CD4-positive, alpha-beta T cell treated with Interleukin-2 at 100 ng/mL for 4 hours (primary cell): ENCODE data around the gene UBL4A.

ENCODE experiments used
- DNase-seq: peaks from one replicate; pipeline ENCODE4 v3.0.0-alpha.2; 2020; ENCODE audit warnings: low spot score

Gene UBL4A

DNA sequence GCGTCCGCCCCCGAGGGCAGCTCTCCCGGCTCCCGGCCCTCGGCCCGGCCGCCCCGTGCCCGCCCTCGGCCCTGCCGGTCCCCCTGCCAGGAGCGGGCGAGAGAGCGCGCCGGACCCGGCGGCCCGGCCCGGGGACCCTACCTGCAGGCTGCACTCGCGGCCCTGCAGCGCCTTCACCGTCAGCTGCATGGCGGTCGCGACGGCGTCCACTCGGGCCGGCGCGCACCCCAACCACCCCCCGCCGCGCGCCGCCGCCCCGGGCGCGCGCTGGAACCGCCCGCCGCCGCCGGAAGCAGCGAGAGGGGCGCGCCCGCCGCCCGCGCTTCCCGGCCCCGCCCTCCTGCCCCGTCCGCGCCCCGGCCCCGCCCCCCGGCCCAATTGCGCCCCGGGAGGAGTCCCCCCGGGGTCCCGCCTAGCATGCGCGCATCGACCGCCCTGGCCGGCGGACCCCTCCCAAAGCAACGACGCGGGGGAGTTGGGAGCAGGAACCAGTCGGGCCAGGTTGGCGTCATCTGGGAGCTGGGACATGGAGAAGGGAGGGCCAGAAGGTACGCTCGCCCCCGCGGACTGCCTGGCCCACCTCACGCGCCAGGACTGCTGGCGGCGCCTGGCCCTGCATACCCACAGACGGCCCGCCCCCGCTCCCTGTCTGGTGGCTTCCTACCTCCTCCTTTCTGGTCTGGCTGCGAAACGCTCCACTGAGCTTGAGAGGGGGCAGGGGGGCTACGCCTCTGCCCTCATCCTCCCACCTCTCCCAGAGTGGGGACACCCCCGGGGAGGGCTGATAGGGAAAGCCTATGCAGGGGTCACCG, at the start of gene UBL4A:
Gene UBL4A (minus strand): TSS at position 220 of the 812 bp plus-strand sequence. CDS start 31 bp downstream, at position 189.
- peak; percentile 52 for DNase-seq

DNA sequence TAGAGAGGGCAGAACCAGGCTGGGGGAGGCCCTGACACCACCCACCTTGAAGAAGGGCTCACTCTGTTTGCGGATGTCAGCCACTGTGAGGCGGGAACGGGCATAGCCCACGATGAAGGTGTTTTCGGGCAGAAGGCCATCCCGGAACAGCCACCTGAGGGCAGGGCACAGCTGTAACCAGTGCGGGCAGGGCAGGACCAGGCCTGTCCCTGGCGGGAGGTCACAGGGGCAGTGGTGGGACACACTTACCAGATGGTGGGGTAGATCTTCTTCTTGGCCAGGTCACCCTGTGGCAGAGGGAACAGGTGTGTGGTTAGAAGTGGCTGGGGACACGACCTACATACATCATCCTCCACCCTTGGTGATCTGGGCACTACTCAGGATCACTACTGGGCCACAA, 49.5 kb upstream of the UBL4A start:
- no peak for DNase-seq

DNA sequence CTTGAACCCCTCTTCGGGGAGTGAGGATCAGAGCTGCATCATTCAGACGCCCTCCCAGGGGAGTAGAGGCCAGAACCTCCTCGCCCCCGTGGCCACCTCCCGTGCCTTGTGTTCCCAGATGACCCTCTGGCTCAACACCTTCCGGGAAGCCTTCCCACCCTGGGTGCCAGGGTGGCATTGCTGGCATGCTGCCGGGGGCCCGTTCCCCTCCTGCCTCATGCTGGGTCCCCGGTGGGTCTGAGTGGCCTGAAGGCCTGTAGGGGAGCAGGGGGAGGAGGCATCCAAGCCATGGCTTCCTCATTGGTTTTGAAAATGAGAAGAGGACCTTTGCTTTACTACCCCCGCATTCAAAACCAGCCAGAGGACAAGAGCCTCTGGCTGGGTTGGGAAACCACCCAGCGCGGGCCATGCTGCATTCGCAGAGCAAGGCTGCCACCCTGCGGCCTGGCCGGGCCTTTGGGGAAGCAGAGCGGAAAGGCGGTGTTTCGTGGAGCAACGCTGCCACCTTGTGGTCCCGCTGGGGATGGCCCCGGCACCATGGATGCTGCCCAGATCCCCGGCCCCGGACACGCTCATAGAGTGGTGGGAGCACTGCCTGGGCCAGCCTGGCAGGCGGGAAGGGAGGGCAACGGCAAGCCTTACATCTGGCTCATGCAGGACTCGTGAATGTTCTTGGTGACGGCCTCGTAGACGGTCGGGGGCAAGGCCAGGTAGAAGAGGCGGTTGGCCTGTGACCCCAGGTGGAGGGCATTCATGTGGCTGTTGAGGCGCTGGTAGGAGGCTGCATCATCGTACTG, 48.3 kb upstream of the UBL4A start:
- DNase-seq: peak; percentile 86

DNA sequence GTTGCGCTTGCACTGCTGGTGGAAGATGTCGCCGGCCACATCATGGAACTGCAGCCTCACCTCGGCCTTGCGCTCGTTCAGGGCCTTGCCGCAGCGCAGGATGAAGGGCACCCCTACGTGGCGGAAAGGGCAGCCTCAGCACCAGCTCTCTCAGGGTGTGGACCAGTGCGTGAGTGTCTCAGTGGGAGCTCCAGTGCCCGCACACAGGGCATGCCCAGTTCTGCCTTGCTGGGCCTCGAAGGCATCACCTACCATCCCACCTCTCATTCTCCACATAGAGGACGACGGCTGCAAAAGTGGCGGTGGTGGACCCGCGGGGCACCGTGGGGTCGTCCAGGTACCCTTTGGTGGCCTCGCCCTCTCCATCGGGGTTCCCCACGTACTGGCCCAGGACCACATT, 46.3 kb upstream of the UBL4A start:
- DNase-seq: no peak

DNA sequence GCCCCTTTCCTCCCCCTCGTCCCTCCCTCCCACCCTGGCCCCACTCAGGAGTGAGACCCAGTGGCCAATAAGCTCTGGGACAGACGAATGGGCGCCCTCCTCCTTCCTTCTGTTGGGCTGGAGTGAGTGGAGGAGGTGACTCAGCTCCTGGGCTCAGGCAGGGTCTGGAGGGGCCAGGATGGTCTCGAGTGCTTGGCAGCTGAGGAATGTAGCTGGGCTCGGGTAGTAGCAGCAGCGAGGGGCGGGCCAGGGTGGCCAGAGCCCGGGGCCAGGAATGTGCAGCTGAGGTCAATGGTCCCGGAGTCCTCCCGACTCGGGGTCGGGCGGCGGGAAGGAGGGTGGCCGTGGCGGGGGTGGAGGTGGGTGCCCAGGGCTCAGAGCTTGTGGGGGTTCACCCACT, 45.2 kb upstream of the UBL4A start:
- no peak for DNase-seq

DNA sequence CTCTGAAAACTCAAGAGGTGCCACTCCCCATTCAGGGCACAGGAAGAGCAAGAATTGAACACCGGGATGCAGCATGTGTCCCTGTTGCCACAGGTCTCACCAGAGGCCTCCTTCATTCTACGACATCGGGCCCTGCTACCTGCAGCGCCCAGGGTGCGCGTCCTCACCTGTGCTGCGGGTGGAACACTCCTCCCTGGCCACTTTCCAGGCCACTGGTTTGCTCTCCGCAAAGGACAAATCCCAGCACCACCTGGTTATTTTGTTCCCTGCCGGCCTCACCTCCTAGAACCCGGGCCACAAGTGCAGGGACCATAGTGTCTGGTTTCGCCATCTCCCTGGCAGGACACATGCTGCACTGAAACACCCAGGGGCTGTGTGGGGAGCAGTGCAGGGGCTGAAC, 43.9 kb upstream of the UBL4A start:
- DNase-seq: no peak

DNA sequence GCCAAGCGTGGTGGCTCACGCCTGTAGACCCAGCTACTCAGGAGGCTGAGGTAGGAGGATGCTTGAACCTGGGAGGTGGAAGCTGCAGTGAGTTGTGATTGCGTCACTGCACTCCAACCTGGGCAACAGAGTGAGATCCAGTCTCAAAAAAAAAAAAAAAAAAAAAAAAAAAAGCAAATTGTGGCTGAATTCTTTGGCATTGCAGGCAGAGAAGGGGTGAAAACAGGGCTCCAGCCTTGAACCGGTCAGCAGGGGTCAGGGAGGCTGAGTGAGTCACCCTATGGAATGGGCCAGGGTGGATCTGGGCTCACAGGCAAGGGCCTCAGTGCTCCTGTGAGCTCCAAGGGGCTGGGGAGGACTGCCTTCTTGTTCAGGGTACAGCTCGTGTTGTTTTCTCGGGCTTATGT, 42.8 kb upstream of the UBL4A start:
- no peak for DNase-seq

DNA sequence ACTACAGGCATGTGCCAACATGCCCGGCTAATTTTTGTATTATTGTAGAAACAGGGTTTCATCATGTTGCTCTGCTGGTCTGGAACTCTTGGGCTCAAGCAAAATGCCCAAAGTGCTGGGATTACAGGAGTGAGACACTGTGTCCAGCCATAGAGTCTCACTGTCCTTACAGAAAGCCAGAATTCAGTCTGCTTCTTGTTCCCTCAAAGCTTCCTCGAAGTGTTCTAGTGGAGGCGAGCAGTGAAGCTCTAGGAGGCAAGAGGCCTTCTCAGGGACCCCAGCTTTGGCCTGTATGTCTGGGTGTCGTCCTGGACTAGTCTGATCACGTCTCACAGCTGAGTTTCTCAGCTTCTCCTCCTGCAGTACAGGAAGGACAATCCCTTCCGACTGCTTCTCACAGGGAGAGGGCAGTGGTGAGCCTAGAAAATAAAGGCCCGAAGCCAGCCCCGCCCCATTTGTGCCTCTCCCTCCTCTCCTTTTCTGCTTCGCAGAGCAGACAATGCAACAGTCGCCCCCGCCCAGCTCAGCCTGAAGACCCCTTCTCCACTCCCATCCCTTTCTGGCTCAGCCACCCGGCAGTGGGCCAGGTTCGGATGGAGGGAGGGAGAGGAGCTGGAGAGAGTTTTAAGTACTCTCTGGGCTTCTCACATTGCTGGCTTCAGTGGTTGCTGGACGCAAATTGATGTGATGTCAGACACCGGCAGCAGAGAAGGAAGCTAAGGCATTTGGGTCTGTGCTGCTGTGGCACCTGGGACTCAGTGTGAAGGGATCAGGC, 40.7 kb upstream of the UBL4A start:
- DNase-seq: peak; percentile 66

DNA sequence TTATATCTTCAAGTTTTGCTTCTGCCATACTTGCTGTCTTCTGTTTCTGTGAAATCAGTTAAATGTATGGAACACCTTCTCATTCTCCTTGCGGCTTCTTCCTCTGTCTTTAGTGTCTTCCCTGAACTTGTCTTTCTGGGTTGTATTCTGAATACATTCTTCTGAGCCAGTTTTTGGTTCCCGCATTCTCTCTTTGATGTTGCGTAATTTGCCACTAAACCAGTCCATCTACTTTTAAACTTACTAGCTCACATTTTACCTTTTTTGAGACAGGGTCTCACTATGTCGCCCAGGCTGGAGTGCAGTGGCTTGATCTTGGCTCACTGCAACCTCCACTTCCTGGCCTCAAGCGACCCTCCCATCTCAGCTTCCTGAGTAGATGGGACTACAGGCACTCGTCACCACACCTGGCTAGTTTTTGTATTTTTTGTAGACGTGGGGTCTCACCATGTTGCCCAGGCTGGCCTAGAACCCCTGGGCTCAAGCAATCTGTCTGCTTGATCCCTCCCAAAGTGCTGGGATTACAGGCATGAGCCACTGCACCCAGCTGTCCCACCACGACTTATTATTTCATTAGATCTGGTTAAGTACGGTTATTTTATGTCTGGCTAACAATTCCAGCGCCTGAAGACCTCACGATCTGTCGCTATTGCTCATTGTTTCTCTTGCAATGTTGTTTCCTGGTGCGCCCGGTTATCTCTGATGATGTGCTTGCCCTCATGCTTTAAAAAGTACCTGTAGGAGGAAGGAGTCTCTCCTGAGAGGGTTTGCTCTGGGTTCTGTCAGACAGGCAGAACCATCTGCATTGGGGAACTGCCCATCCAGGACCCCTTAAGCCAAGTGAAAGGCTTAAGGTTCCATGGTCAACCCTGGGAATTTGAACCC, 39.4 kb upstream of the UBL4A start:
- DNase-seq: no peak

DNA sequence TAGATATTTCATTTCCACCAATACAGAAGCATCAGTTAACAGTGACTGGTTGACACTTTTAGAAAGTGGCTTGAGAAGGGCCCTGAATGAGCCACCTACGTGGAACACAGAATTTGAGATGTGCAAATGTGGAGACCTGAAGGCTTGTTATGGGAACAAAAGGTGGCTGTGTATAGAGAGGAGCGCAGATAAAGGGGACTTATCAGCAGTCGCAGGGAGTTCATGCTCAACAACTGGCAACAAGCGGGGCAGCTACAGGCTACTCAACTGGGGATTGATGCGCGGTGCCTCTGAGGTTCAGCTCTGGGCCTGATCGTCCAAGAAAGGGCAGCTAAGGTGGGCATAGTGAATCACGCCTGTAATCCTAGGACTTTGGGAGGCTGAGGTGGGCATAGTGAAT, 33.0 kb upstream of the UBL4A start:
- no peak for DNase-seq

DNA sequence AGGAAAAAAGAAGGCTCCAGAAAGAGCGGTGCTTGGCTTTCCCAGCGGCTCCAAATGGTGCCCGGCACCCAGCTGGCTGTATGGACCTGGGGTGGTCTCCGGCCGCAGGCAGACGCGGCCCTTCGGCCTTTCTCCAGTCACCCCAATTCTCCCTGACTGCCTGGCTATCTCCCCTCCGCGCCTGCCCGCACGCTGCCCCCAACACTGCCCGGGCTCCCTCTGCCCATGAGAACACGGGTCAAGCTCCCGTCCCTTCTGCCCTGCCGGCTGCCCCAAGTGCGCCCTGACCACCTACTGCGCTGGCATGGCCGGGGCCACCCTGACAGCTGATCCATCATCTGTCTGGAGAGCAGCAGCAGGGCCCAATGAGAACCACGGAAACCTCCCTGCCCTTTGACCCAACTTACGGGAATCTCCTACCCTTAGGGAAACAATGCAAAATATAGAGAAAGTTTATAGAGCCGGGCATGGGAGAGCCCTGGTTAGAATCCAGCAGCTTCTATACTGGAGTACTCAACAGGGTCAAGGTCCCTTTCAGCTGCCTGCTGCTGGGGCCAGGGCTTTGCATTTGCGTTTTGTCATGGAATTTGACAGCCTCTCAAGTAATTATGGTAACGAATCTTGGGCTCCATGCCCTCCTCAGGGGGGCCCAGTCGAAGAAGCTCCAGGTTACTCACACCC, 30.8 kb upstream of the UBL4A start:
- DNase-seq: no peak

DNA sequence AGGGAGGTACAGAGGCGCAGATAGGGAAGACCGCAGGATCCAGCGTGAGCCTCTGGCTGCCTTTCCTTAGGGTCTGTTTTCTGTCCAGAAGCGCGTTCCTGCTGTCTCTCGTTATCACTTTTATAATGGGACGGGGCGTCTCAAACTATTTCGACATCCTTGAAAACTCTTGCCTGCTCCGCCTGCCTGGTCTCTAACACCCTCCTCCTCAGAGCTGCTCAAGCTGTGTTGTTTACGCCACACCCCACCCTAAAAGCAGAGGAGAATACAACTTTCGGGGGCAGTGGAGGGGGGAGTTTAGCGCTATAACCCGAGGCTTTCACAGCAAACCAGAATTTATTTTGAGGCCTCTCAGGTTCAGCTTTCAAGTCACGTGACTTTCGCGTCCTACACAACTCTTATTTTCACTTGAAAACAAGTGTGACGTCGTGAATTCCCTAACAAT, 30.3 kb upstream of the UBL4A start:
- DNase-seq: peak; percentile 12

DNA sequence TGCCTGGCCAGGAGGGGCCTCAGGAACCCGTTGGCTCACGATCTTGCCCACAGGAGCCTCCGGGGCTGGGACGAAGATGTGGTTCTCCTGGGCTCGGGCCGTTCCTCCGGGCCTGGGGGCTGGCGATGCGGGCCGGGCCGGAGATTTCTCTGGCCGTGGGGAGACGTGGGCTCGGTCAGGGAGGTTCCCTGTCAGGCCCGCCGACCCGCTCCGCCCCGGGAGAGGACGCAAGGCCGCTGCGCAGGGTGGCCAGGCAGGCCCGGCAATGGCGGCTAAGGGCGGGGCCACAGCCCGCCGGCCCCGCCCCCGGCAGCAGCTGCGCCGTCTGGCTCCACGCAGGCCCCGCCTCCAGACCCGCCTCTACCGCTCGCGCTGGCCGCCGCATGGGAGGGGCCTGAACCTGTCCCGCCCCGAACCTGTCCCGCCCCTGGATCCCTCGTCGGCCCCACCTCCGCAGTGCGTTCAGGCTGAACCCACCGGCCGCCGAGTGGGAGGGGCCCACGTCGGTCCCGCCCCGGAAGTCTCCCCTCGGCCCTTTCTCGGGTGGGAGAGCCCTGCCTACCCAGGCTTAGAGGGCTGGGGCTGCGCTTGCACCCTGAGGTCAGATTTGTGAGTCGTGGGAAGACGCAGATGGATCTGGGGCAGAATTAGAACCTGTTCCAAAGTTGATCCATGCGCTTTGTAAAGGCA, 29.7 kb upstream of the UBL4A start, which contains the start of gene FAM3A:
Gene FAM3A (minus strand): TSS at position 267 of the 690 bp plus-strand sequence. CDS start 460 bp downstream, outside the sequence.
- DNase-seq: peak; percentile 92

DNA sequence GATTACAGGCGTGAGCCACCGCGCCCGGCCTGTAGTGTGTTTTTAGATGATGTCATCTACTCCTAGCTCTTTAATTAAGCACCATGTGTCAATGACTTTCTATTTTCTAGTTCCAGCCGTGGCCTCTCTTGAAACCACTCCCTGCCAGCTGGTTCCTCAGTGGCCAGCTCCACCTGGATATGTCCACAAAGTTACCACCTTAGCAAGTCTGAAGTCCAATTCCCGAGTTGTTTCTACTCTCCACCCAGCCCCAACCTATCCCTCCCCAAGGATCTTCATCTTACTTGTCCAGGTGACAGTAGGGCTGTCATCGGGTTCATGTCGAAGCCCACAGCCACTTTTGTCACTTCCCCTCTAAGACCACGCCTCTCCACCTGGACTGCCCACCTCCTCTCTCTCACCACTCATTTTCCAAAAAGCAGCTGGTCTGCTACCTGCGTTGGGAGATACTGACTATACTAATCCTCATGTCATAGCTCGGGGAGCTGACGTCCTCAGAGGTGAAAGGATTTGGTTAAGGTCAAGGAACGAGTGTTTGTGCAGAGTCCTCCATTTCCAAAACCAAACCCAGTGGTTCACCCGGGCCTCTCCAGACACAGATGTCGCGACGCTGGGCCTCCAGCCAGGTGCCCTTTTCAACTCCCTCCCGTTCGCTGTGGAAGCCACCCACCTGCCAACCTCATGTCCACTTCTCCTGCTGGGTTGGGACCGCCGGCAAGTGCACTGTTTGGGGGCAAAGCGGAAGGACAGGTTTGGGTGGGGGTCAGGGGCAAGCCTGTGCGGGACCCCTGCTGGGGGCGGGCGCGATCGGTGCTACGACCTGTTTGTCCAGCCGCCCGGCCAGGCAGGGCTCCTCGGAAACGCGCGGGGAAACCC, 28.9 kb upstream of the UBL4A start:
- DNase-seq: peak; percentile 24

DNA sequence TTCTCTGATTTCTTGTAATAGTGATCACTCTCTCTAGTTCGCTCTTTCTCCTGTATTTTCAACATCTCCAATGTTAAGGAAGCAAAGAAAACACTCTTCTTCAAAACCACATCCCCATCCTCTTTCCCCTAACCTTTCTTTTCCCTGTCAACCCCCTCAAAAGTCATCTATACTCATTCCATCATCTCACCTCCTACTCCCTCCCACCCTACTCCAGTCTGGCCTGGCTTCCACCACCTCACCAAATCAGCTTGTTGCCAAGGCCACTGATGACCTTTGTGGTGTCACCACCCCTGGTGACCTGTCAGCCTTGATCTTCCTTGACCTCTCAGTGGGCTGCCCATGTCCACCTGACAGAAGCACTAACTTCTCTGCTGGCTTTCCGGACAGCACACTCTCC, 27.3 kb upstream of the UBL4A start:
- no peak for DNase-seq

DNA sequence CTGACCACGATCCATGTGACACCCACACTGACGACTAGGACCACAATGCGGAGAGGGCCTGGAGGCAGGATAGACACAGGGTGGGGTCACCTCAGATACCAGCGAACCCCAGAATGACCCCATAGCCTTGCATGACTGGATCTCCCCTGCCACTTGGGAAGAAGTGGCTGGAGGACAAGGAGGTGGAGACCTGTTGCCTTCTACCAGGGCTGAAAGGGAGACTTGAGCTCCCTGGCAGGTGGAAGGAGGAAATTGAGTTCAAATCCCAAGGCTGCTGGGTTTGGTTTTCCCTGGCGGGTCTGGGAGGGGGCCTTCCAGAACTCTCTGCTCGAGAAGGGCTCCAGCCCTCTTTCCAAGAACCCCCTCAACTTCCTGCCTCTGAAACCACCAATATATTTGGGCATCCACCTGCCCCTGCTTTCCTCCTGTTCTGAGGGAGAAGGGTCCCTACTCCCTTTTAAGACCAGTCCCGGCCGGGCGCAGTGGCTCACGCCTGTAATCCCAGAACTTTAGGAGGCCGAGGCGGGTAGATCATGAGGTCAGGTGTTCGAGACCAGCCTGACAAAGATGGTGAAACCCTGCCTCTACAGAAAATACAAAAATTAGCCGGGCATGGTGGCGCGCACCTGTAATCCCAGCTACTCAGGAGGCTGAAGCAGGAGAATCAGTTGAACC, 26.6 kb upstream of the UBL4A start:
- no peak for DNase-seq

DNA sequence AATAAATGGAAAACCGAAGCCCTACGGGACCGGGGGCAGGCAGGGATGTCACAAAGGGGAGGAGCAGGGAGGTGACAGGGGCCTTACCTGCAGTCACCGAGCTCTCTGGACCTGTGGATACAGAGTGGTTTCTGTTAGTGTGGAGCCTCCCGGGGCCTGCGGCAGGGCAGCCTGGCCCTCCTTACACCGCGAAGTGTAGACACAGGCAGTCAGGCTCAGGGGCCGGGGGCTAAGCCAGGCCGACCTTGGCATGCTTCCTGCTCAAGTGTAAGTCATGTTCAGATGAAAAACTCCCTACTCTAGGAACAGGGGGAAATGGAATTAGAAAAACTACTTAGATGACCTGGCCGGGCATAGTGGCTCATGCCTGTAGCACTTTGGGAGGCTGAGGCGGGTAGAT, 25.3 kb upstream of the UBL4A start:
- DNase-seq: no peak

DNA sequence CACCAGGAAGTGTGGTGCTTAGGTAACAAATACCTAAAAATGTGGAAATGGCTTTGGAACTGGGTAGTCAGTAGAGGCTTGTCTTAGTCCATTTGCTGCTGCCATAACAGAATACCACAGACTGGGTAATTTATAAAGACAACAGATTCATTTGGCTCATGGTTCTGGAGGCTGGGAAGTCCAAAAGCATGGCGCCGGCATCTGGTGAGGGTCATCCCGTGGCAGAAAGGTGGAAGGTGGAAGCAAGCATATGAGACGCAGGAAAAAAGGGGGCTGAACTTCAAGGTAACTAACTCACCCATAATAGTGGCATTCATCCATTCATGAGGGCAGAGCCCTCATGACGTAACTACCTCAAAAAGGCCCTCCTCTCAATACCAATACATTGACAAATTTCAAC, 23.0 kb upstream of the UBL4A start:
- no peak for DNase-seq

DNA sequence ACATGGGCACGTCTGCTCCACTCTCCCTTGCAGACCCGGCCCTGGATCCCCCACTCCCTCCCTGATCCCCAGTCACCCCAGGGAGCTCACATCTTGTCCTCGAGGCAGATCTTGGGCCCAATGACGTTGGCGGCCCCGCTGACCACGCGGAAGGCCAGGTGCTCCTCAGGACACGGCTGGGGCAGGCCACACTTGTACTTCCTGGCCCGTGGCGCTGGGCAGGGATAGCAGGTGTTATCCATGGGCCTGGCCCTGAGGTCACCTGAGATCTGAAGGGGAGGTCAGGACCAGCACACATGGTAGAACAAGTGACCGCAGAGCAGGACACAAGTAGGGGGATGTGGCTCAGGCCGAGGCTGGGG, 21.9 kb upstream of the UBL4A start:
- DNase-seq: no peak
